Stimulated activated CD4-positive, alpha-beta T cell treated with anti-CD3 and anti-CD28 coated beads, Interleukin-15, amount 100 ng/mL, for 24 hours (primary cell): ENCODE results near the gene OS9.

Experiments
- DNase-seq: peaks from one replicate; pipeline ENCODE4 v3.0.0-alpha.2; 2020

The OS9 gene

GRCh38 chr12:57770734-57771133 lies 76.8 kb downstream of the OS9 start:
- DNase-seq: no peak
